ENCODE results near the gene KLHDC2. TPM values are rescaled to one million over a fixed set of nuclear protein-coding genes. Genes with fewer than 3 reads are reported as not detected.

Gene KLHDC2
- 79.3 and 106 TPM in 2 replicates for polyA plus RNA-seq

GRCh38 chr14:49767571-49768300, at the start of gene KLHDC2:
Gene KLHDC2, plus strand, starts transcription at chr14:49768153. Its CDS starts 316 bp downstream, at chr14:49768469.

Other genes with a start within 250 kb of the KLHDC2 start
- 729 and 852 TPM in 2 replicates for gene RPS29, start 181.8 kb upstream of the KLHDC2 start, polyA plus RNA-seq
- gene LRR1, start 169.2 kb upstream of the KLHDC2 start, polyA plus RNA-seq: 2.3 and 5.0 TPM in 2 replicates
- 505 and 578 TPM in 2 replicates for gene RPL36AL, start 147.5 kb upstream of the KLHDC2 start, polyA plus RNA-seq
- 23.1 and 24.6 TPM in 2 replicates for gene MGAT2, start 147.4 kb upstream of the KLHDC2 start, polyA plus RNA-seq
- 11.1 and 14.9 TPM in 2 replicates for gene DNAAF2, start 132.9 kb upstream of the KLHDC2 start, polyA plus RNA-seq
- gene POLE2, start 79.9 kb upstream of the KLHDC2 start, polyA plus RNA-seq: 1.7 and 2.9 TPM in 2 replicates
- gene KLHDC1, start 75.0 kb upstream of the KLHDC2 start, polyA plus RNA-seq: 16.5 and 28.7 TPM in 2 replicates
- gene NEMF, start 84.6 kb downstream of the KLHDC2 start, polyA plus RNA-seq: 284 and 353 TPM in 2 replicates
- 40.9 and 41.1 TPM in 2 replicates for gene ARF6, start 124.9 kb downstream of the KLHDC2 start, polyA plus RNA-seq